K562 (cell line): ENCODE results near the gene HYOU1. TPM values are rescaled to one million over a fixed set of nuclear protein-coding genes. Genes with fewer than 3 reads are reported as not detected.

ENCODE experiments used
- CHD2 ChIP-seq: IDR thresholded peaks from 2 replicates; pipeline ENCODE4 v1.6.1; 2011; ENCODE audit warnings: low read depth, low read length
- EGR1 ChIP-seq: fragments of 450-650 bp; conservative IDR thresholded peaks from 2 replicates; pipeline ENCODE4 v1.6.1; 2017; ENCODE audit warnings: mild to moderate bottlenecking
- FOXK1 ChIP-seq: sonication (generic); formaldehyde crosslinking; IDR thresholded peaks from 2 replicates; pipeline ENCODE4 v1.8.0; 2022; ENCODE audit warnings: missing genetic modification reagents, mild to moderate bottlenecking, borderline replicate concordance
- FOXK2 ChIP-seq, 2 experiments: fragments of 450-650 bp; IDR thresholded peaks in 1 of 2; conservative IDR thresholded peaks in 1 of 2; 2 replicates each; pipeline ENCODE4 v1.6.1; 2016; ENCODE audit warnings: low read depth in 2 of 2, mild to moderate bottlenecking in 1 of 2
- MXI1 ChIP-seq: IDR thresholded peaks from 2 replicates; pipeline ENCODE4 v1.6.1; 2011; ENCODE audit warnings: low read depth, mild to moderate bottlenecking, improper control_type of control experiment, low read length
- NCOA1 ChIP-seq: fragments of 450-650 bp; IDR thresholded peaks from 2 replicates; pipeline ENCODE4 v1.6.1; 2016; ENCODE audit warnings: low read depth
- NFRKB ChIP-seq: fragments of 450-650 bp; IDR thresholded peaks from 2 replicates; pipeline ENCODE4 v1.6.1; 2016; ENCODE audit warnings: low read depth
- PCBP2 ChIP-seq: fragments of 200-400 bp; formaldehyde crosslinking; IDR thresholded peaks from 2 replicates; pipeline ENCODE4 v1.6.1; 2018; ENCODE audit warnings: low read length, low read depth, mild to moderate bottlenecking, moderate library complexity; ENCODE audit not compliant: poor library complexity, severe bottlenecking
- PHF20 ChIP-seq: fragments of 450-650 bp; IDR thresholded peaks from 2 replicates; pipeline ENCODE4 v1.6.1; 2018; ENCODE audit not compliant: partially characterized antibody
- POLR2G ChIP-seq: fragments of 200-400 bp; formaldehyde crosslinking; IDR thresholded peaks from 2 replicates; pipeline ENCODE4 v1.6.1; 2017; ENCODE audit warnings: low read depth, mild to moderate bottlenecking, antibody characterized with exemption, low read length, moderate library complexity
- RHOXF2B ChIP-seq: fragments of 250-450 bp; sonication (Bioruptor Pico); conservative IDR thresholded peaks from 2 replicates; pipeline ENCODE4 v1.5.1; 2021
- RNF2 ChIP-seq: sonication (generic); IDR thresholded peaks from 2 replicates; pipeline ENCODE4 v1.6.1; 2016
- SP1 ChIP-seq: sonication (generic); formaldehyde crosslinking; IDR thresholded peaks from 2 replicates; pipeline ENCODE4 v1.8.1; 2022; ENCODE audit warnings: mild to moderate bottlenecking, missing genetic modification reagents
- SREBF1 ChIP-seq: fragments of 150-350 bp; IDR thresholded peaks from 2 replicates; pipeline ENCODE4 v1.6.1; 2014; ENCODE audit warnings: antibody characterized with exemption, low read depth, low read length, borderline replicate concordance
- SRF ChIP-seq, 2 experiments: fragments of 250-450, 450-650 bp in 1 of 2; sonication (Bioruptor Pico) in 1 of 2; sonication (generic) in 1 of 2; formaldehyde crosslinking; IDR thresholded peaks; 2 replicates each; pipeline versions ENCODE4 v1.5.0 to v1.5.1; 2020 to 2022; ENCODE audit warnings: mild to moderate bottlenecking in 1 of 2, missing genetic modification reagents in 1 of 2
- TAF7 ChIP-seq: fragments of 450-650 bp; IDR thresholded peaks from 2 replicates; pipeline ENCODE4 v1.6.1; 2016; ENCODE audit warnings: missing genetic modification characterization, missing compliant biosample characterization
- ZNF282 ChIP-seq: sonication (generic); formaldehyde crosslinking; IDR thresholded peaks from 2 replicates; pipeline ENCODE4 v1.8.1; 2023; ENCODE audit warnings: missing genetic modification reagents
- polyA plus RNA-seq, 8 experiments: library from polyadenylated mRNA; depleted of rRNA in 4 of 8; stranded (reverse) in 5 of 8; unstranded in 3 of 8; fragments of >200 nt; fragmentation: Nextera tagmentation in 2 of 8; fragmentation: Illumina TruSeq in 1 of 8; extraction: Ambion mirVana in 2 of 8; extraction: Trizol in 1 of 8; gene quantifications; 2 replicates each; pipeline versions ENCODE4 v1.2.1 to v1.2.3, GENCODE V29; 2011 to 2014; ENCODE audit warnings: inconsistent platforms in 1 of 8, missing spikeins in 1 of 8
- total RNA-seq, 7 experiments: library from RNA; depleted of rRNA in 6 of 7; stranded (reverse); fragments of >200 nt in 6 of 7; fragmentation: Illumina TruSeq in 2 of 7; extraction: Trizol in 2 of 7; gene quantifications; 2 replicates each; pipeline versions ENCODE4 v1.2.1 to v1.2.3, GENCODE V29; 2011 to 2021; ENCODE audit warnings: low replicate concordance in 1 of 7
- TF ChIP-seq, protein P1 (sequence below): sonication (generic); formaldehyde crosslinking; IDR thresholded peaks from 2 replicates; pipeline ENCODE4 v1.8.1; 2023; ENCODE audit warnings: mild to moderate bottlenecking, missing genetic modification reagents, moderate library complexity
- TF ChIP-seq, protein P2 (sequence below): fragments of 450-650 bp; IDR thresholded peaks from 2 replicates; pipeline ENCODE4 v1.6.1; 2017; ENCODE audit warnings: antibody characterized with exemption, mild to moderate bottlenecking
- TF ChIP-seq, protein P3 (sequence below): conservative IDR thresholded peaks from 2 replicates; pipeline ENCODE4 v1.6.1; 2011; ENCODE audit warnings: low read depth, mild to moderate bottlenecking, low read length; ENCODE audit not compliant: control insufficient read depth
- TF ChIP-seq, protein P4 (sequence below): sonication (generic); formaldehyde crosslinking; IDR thresholded peaks from 2 replicates; pipeline ENCODE4 v1.8.0; 2022; ENCODE audit warnings: mild to moderate bottlenecking, missing genetic modification reagents

HYOU1 gene
- total and polyA plus RNA-seq, 9 of the 15 experiments (the other 6 are each of a cell fraction or from before 2014, with no cell fraction given): 19.5 to 197 (median 128) TPM

DNA sequence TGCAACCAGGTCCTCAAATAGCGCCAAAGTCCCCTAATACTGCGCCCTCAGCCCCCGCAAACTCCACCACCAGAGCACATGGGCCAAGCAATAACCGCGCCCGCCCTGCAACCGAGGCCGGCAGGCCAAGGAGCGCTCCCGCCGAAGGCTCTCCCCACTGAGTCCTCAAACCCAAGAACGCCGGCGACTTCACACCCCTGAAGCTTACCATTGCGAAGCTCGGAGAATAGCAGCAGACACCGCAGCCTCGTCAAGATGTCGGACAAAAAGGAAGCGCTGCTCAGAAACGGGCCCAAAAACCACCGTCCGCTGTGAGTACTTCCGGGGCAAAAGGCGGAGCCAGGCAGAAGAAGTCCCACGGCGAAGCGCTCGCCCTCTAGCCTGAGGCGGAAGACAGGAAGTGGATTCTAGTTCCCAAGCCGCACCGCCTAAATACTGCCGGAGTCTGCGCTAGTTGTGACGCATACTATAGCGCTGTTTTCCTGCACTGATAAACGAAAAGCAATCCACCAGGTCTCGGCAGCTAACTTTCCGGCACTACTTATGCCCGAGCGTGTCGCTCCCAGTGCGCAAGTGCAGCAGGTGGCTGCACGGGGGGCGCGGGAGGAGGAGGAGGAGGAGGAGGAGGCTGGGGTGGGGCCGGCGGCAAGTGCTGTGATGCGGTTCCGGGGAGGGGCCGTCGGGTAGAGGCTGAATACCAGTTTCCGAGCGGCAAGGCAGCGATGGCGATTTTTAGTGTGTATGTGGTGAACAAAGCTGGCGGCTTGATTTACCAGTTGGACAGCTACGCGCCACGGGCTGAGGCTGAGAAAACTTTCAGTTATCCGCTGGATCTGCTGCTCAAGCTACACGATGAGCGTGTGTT, 38.7 kb downstream of the HYOU1 start, which contains the start of the genes RPS25 and TRAPPC4 (continued):
- 0 out of 2 replicates have a peak, but pooled peaks have one; percentile 43 for TF ChIP-seq RHOXF2B (CRISPR knock-in tag)
- TF ChIP-seq, protein P1, sequence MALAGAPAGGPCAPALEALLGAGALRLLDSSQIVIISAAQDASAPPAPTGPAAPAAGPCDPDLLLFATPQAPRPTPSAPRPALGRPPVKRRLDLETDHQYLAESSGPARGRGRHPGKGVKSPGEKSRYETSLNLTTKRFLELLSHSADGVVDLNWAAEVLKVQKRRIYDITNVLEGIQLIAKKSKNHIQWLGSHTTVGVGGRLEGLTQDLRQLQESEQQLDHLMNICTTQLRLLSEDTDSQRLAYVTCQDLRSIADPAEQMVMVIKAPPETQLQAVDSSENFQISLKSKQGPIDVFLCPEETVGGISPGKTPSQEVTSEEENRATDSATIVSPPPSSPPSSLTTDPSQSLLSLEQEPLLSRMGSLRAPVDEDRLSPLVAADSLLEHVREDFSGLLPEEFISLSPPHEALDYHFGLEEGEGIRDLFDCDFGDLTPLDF: peak; percentile 53
- TF ChIP-seq, protein P2, sequence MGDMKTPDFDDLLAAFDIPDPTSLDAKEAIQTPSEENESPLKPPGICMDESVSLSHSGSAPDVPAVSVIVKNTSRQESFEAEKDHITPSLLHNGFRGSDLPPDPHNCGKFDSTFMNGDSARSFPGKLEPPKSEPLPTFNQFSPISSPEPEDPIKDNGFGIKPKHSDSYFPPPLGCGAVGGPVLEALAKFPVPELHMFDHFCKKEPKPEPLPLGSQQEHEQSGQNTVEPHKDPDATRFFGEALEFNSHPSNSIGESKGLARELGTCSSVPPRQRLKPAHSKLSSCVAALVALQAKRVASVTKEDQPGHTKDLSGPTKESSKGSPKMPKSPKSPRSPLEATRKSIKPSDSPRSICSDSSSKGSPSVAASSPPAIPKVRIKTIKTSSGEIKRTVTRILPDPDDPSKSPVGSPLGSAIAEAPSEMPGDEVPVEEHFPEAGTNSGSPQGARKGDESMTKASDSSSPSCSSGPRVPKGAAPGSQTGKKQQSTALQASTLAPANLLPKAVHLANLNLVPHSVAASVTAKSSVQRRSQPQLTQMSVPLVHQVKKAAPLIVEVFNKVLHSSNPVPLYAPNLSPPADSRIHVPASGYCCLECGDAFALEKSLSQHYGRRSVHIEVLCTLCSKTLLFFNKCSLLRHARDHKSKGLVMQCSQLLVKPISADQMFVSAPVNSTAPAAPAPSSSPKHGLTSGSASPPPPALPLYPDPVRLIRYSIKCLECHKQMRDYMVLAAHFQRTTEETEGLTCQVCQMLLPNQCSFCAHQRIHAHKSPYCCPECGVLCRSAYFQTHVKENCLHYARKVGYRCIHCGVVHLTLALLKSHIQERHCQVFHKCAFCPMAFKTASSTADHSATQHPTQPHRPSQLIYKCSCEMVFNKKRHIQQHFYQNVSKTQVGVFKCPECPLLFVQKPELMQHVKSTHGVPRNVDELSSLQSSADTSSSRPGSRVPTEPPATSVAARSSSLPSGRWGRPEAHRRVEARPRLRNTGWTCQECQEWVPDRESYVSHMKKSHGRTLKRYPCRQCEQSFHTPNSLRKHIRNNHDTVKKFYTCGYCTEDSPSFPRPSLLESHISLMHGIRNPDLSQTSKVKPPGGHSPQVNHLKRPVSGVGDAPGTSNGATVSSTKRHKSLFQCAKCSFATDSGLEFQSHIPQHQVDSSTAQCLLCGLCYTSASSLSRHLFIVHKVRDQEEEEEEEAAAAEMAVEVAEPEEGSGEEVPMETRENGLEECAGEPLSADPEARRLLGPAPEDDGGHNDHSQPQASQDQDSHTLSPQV: peak; percentile 57; the same call in 1 of the 2 replicates
- TF ChIP-seq CHD2: peak; percentile 18; the same call in 1 of the 2 replicates
- TF ChIP-seq SRF (CRISPR knock-in tag; IDR thresholded peaks at IDR 0.05): peak in 1 of 2 experiments; percentile 14; a peak in 1 of 4 replicates
- 0 out of 2 replicates have a peak, but pooled peaks have one; percentile 16 for TF ChIP-seq ZNF282 (CRISPR knock-in tag)
- TF ChIP-seq MXI1: peak; percentile 67; the same call in 1 of the 2 replicates
- TF ChIP-seq PCBP2: no peak
- peak; percentile 94 for TF ChIP-seq PHF20
- TF ChIP-seq, protein P3, sequence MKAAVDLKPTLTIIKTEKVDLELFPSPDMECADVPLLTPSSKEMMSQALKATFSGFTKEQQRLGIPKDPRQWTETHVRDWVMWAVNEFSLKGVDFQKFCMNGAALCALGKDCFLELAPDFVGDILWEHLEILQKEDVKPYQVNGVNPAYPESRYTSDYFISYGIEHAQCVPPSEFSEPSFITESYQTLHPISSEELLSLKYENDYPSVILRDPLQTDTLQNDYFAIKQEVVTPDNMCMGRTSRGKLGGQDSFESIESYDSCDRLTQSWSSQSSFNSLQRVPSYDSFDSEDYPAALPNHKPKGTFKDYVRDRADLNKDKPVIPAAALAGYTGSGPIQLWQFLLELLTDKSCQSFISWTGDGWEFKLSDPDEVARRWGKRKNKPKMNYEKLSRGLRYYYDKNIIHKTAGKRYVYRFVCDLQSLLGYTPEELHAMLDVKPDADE: peak; percentile 62
- TF ChIP-seq SP1 (CRISPR knock-in tag): peak; percentile 98
- TF ChIP-seq, protein P4, sequence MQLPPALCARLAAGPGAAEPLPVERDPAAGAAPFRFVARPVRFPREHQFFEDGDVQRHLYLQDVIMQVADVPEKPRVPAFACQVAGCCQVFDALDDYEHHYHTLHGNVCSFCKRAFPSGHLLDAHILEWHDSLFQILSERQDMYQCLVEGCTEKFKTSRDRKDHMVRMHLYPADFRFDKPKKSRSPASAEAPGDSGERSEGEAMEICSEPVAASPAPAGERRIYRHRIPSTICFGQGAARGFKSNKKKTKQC (CRISPR knock-in tag): peak; percentile 53; the same call in 1 of the 2 replicates
- TF ChIP-seq EGR1: peak; percentile 71
- TF ChIP-seq SREBF1: peak; percentile 80; the same call in 1 of the 2 replicates
- peak; percentile 65 for TF ChIP-seq TAF7 (tag)
- TF ChIP-seq RNF2: 0 out of 2 replicates have a peak, but pooled peaks have one; percentile 16
- TF ChIP-seq POLR2G: peak; percentile 95
- TF ChIP-seq FOXK2 (conservative IDR thresholded peaks at IDR 0.05 in 1 of 2, IDR thresholded peaks at IDR 0.05 in 1 of 2; ENCODE audit: low read depth in 2 of 2): peak; percentile 71 to 80; a peak in 3 of 4 replicates
- peak; percentile 74 for TF ChIP-seq NFRKB
- TF ChIP-seq NCOA1: peak; percentile 94
- TF ChIP-seq FOXK1 (CRISPR knock-in tag): no peak
